Activated T-helper 2 cell treated with anti-CD3 and anti-CD28 coated beads, Interferon-gamma antibody, Interleukin-2, Interleukin-4, amounts not matched to agents 10 μg/mL and 5 μg/mL and 100 μg/mL, durations not matched to agents 14 hours and 24 hours and 36 hours (primary cell): ENCODE measurements around the gene CA10. TPM values are rescaled to one million over a fixed set of nuclear protein-coding genes. Genes with fewer than 3 reads are reported as not detected.

Experiments
- DNase-seq: peaks from one replicate; pipeline ENCODE4 v3.0.0; 2021; ENCODE audit warnings: low spot score
- H3K27ac Mint-ChIP-seq: one replicate; pipeline ENCODE4 v1.8.0; 2021; ENCODE audit warnings: mixed read lengths
- H3K27me3 Mint-ChIP-seq: one replicate; pipeline ENCODE4 v1.8.0; 2021; ENCODE audit warnings: low read depth, mixed read lengths
- H3K36me3 Mint-ChIP-seq: one replicate; pipeline ENCODE4 v1.8.0; 2021; ENCODE audit warnings: low read depth, mixed read lengths
- H3K4me1 Mint-ChIP-seq: one replicate; pipeline ENCODE4 v1.8.0; 2021; ENCODE audit warnings: low read depth, mixed read lengths
- H3K4me3 Mint-ChIP-seq: one replicate; pipeline ENCODE4 v1.8.0; 2021; ENCODE audit warnings: low read depth, mild to moderate bottlenecking, moderate library complexity, mixed read lengths
- H3K9me3 Mint-ChIP-seq: one replicate; pipeline ENCODE4 v1.8.0; 2021; ENCODE audit warnings: mixed read lengths
- intact Hi-C: fragments of 100-400 bp; cut with micrococcal nuclease; formaldehyde crosslinking; loops from one replicate; pipeline ENCODE4 v1.15.1; 2023
- total RNA-seq: library from RNA; stranded (reverse); gene quantifications from 2 replicates; pipeline ENCODE4 v1.2.3, GENCODE V29; 2022

The CA10 gene
- 0.32 TPM in 1 of 2 replicates, not detected in the other for total RNA-seq

DNA sequence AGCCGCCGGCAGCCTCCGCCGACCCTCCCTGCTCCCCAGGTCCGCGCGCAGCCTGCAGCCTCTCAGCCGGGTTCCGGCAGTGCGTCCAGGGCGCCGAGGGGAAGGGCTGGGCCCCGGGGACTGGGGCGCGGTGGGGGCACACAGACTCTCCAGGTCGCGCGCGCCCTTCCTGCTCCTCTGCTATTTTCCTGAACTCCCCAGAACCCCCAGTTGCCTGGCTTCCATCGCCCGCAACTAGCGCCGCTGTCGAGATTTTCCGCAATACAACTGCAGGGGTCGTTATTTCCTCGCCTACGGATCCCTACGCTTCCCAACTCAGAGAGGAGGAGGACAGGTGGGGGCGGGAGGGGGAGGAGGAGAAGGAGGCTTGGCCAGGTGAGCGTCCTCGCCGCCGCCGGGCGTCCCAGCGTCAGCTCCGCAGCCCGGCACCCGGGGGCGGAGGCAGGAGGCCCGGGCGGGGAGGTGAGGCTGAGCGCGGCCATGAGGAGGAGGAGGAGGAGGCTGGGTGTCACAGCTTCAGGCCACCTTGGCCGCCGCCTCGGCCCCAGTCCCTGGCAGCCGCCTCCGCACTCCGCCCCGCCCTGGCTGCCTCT is at the start of gene CA10:
Gene CA10, minus strand, starts transcription at position 265 of the 593 bp plus-strand sequence.
- no peak for DNase-seq
- Mint-ChIP-seq H3K4me3 (no peak within 1 kb of the TSS), H3K36me3 (no peaks in the 10 kb centered on the region), H3K9me3 (no peaks in the 10 kb centered on the region), H3K27me3 (peaks cover 48% of the 10 kb centered on the region), H3K27ac (no peak within 1 kb of the TSS), H3K4me1 (peaks cover 5% of the 10 kb centered on the region)
- intact Hi-C loops = no loop called here

DNA sequence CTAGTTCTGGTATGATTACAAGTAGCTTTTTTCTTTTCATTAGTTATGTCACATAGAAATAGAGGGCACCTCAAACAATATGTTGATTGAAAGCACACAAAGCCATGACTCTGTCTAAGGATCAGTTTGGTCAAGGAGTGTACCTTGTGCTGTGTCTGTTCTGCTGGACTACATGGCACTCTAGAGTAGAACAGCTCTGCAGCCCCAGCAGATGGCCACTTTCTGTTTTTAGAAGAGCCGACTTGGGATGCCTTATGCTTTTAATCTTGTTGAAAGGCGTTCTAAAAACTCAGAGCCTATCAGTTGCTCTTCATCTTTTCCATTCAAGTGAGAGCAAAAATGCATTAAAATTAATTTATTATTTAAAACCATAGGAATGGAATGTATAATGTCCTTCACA is 49.3 kb upstream of the CA10 start:
- no peaks in the 10 kb centered on the region for H3K9me3 Mint-ChIP-seq
- no peaks in the 10 kb centered on the region for H3K27me3 Mint-ChIP-seq
- H3K36me3 Mint-ChIP-seq = no peaks in the 10 kb centered on the region
- H3K4me3 Mint-ChIP-seq = no peak overlapping the region
- no peaks in the 10 kb centered on the region for H3K4me1 Mint-ChIP-seq
- no peak for DNase-seq
- intact Hi-C loops = no loop called here
- no peak overlapping the region for H3K27ac Mint-ChIP-seq

DNA sequence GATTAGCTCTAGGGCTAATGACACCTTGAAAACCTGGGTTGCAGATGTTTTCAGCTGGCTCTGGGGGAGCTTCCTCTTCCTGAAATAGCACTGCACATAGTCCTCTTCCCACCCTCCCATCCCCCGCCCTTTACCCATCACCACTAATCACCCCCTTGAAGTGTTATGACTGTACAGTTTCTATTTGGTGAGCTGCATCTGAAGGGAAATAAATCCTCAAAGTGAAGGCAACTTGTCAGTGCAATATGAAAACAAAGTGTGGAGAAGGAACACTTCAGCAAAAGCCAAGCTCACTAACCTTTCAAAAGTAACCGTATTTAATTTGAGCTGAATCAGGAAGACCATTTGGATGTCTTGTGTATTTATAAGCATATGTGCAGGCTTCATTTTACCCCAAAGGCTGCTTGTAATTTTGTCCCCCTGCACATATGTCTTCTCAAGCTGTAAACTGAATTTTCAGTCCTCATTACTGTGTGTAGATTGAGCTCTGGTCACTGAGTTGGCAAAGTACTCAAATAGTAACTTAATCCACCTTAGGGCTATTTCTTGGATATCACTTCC is 44.1 kb upstream of the CA10 start:
- intact Hi-C loops = no loop called here
- Mint-ChIP-seq H3K4me1 (no peaks in the 10 kb centered on the region), H3K27ac (no peak overlapping the region), H3K36me3 (no peaks in the 10 kb centered on the region), H3K9me3 (no peaks in the 10 kb centered on the region), H3K4me3 (no peak overlapping the region), H3K27me3 (no peaks in the 10 kb centered on the region)
- DNase-seq = no peak

DNA sequence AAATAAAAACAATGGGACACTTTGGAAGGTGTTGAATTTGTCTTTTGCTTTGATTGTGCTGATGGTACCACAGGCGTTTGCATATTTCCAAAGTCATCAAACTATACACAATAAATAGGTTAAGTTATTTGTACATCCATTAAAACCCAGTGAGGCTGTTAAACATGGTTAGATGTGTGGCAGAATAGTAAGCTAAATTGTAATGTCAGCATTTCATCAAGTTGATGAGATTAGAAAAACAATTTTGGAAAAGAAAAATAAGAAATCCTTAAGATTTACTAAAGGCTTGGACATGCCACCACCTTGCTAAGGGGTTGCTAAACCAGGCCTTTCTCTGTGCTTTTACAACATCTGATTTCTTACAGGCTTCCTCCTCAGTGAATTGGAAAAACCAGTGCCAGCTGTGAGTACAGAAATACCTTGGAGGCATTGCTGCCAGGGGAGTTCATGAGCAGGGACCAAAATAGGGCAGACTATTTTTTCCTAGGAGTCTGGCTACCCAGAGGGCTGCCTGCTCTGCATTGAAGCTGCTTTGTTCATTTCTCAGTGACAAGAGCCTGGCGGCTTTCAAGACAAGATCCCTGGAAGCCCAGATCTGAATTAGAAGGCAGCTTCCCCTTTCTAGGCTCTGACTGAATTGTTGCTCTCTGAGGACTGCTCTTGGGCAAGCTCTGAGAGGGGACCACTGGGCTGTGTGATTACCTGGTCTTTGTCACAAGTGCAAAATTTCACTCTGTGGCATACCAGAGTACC is 43.4 kb upstream of the CA10 start:
- H3K4me3 Mint-ChIP-seq = no peak overlapping the region
- no peaks in the 10 kb centered on the region for H3K27me3 Mint-ChIP-seq
- no peaks in the 10 kb centered on the region for H3K4me1 Mint-ChIP-seq
- H3K27ac Mint-ChIP-seq = no peak overlapping the region
- H3K36me3 Mint-ChIP-seq = no peaks in the 10 kb centered on the region
- intact Hi-C loops = no loop called here
- no peak for DNase-seq
- no peaks in the 10 kb centered on the region for H3K9me3 Mint-ChIP-seq

DNA sequence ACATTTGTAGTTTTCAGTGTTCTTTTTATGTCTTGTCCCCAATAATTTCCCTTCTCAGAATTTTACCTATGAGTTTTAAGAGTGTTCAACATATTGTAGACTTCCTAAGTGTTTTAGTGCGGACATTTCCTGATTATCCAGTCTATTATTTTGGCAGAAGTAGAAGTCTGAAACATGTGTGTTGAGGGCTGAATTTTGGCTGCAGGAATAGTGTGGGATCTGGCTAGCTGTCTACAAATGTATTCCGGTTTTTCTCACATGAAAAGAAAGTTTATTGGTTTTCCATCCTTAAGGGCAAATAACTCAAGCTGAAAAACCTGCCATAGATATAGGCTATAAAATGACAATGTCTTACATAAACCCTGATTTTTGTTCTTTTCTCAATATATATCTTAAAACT is 33.0 kb upstream of the CA10 start:
- Mint-ChIP-seq H3K9me3 (no peaks in the 10 kb centered on the region), H3K36me3 (no peaks in the 10 kb centered on the region), H3K4me1 (no peaks in the 10 kb centered on the region), H3K4me3 (no peak overlapping the region), H3K27me3 (no peaks in the 10 kb centered on the region), H3K27ac (no peak overlapping the region)
- intact Hi-C loops = no loop called here
- no peak for DNase-seq

DNA sequence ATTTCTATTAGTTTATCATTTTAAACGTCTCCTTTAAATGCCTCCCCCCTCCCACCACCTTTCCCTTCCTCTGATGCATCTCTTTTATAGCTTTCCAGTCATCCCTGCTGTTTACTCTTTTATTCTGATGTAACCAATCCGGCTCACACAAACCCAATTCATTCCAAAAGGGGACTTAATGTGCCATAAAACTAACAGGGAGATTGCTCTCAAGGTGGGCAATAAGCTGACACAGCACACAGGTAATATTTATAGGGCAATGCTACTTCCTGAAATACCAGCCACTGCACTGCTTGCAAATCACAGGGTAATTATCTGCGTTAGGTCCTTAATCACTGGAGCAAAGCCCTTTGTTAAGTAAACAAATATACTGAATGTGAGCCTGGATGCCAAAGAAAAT is 23.3 kb upstream of the CA10 start:
- intact Hi-C loops = no loop called here

DNA sequence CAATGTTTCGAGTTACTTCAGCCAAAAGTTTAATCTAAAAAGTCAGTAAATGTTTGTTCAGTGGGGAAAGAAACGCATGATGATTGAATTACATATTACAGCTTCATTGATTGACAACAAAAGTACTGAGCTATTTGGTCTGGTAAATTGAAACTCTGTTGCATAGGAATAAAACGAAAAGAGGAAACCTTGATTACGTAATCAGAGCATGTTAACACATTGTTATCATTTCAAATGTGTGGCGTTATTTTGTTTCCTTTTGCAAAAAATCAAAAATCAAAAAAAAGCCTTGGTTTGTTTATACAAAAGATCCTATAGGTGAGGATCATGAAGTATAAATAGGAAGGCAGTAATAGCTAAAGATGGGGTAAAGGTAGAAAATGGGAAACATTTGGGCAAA is 19.5 kb upstream of the CA10 start:
- intact Hi-C loops = no loop called here
- Mint-ChIP-seq H3K36me3 (no peaks in the 10 kb centered on the region), H3K4me1 (no peaks in the 10 kb centered on the region), H3K27me3 (no peaks in the 10 kb centered on the region), H3K9me3 (no peaks in the 10 kb centered on the region), H3K4me3 (no peak overlapping the region), H3K27ac (no peak overlapping the region)
- no peak for DNase-seq

More for the DNA sequence above, 23.3 kb upstream of the CA10 start:
- no peaks in the 10 kb centered on the region for H3K36me3 Mint-ChIP-seq
- H3K27me3 Mint-ChIP-seq = no peaks in the 10 kb centered on the region
- H3K27ac Mint-ChIP-seq = no peak overlapping the region
- no peaks in the 10 kb centered on the region for H3K9me3 Mint-ChIP-seq
- no peaks in the 10 kb centered on the region for H3K4me1 Mint-ChIP-seq
- DNase-seq = no peak
- H3K4me3 Mint-ChIP-seq = no peak overlapping the region

DNA sequence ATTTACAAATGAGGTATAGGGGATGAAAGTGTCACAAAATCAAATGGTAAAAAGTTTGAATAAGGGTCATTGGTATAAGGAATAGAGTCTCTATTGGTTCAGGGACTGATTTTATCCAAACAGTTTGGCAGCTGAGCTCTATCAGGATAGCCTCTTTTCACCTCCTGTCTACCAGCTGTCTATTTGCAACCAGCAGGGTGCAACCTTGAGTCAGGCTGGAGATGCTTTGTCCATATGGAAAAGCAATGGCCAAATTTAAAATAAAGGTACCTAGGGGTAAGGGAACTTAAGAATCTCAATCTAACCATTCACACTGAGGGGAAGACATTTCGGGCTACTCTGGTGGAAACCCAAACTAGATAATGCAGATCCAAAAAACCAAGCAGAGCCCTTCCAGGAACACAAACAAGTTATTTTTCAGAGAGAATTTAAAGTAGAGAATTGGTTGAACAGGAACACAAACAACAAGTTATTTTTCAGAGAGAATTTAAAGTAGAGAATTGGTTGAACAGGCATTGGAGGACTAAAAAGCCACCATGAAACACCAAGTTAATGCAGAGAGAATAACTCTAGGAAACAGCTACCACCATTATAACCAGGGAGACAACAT is 12.6 kb upstream of the CA10 start:
- no peaks in the 10 kb centered on the region for H3K9me3 Mint-ChIP-seq
- intact Hi-C loops = no loop called here

DNA sequence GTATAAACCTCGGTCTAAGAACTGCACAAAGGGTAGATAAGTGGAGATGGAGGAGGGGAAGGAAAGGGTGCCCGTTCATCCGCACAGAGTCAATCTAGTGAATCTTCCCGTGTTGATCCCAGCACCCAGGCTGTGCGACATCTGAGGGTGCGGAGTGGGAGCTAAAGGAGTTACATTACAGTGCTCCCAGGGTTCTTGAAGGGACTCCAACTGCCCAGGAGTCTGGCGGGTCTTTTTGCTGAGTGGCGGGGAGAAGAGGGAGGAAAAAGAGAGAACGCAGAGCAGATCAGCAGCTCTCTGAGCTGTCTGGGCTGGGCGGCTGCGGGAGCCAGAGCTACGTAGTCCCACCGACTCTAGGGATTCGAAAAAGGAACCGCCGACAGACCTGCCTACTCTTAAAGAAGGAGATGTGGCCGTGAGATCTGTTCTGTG is 1.6 kb upstream of the CA10 start:
- Mint-ChIP-seq H3K27me3 (peaks cover 41% of the 10 kb centered on the region), H3K4me1 (peaks cover 5% of the 10 kb centered on the region), H3K36me3 (no peaks in the 10 kb centered on the region), H3K4me3 (no peak overlapping the region), H3K27ac (no peak overlapping the region), H3K9me3 (no peaks in the 10 kb centered on the region)
- intact Hi-C loops = no loop called here
- DNase-seq = no peak

More for the DNA sequence above, 12.6 kb upstream of the CA10 start:
- H3K27me3 Mint-ChIP-seq = no peaks in the 10 kb centered on the region
- no peaks in the 10 kb centered on the region for H3K4me1 Mint-ChIP-seq
- DNase-seq = no peak
- no peaks in the 10 kb centered on the region for H3K36me3 Mint-ChIP-seq
- no peak overlapping the region for H3K4me3 Mint-ChIP-seq
- H3K27ac Mint-ChIP-seq = no peak overlapping the region

DNA sequence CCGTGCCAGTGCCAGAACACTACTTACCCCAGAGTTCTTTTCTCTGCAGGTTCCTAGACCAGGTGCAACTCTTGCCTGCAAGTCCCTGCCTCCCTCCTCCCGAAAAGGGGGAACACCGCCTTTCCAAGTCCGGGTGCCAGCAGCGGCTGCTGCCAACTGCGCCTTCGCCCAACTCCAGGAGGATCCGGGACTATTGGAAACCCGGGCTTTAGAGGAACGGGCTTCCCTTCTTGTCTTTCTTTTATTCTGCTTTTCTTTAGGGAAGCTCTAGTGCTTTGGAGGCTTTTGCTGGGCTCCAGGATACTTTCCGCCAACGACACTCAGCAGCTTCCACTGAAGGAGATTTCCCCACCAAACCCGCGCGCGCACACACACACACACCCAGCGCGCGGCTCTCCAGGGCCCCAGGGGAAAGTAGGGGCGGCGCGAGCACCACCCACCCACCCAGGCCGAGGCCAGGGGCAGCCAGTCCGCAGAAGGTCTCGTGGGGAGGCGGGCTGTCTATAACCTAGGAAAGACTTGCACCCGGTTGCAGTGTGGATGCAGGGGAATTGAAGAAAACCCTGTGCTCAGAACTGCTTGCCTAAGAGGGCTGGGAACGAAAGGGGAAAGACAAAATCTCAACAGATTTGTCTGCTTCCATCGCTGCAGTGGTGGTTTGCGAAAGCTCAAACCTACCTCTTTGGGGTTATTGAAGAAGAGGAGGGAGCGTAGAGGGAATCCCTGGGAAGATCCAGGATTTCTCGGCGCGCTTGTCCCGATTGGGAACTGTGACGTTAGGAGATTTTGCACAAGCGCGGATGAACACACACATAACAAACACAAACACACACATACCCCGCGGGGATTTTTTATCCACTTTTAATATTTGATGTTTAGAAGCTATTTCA is 977 bp upstream of the CA10 start:
- Mint-ChIP-seq H3K4me3 (no peak overlapping the region), H3K27ac (no peak overlapping the region), H3K36me3 (no peaks in the 10 kb centered on the region), H3K9me3 (no peaks in the 10 kb centered on the region), H3K4me1 (peaks cover 5% of the 10 kb centered on the region), H3K27me3 (peaks cover 44% of the 10 kb centered on the region)
- intact Hi-C loops = no loop called here
- no peak for DNase-seq

DNA sequence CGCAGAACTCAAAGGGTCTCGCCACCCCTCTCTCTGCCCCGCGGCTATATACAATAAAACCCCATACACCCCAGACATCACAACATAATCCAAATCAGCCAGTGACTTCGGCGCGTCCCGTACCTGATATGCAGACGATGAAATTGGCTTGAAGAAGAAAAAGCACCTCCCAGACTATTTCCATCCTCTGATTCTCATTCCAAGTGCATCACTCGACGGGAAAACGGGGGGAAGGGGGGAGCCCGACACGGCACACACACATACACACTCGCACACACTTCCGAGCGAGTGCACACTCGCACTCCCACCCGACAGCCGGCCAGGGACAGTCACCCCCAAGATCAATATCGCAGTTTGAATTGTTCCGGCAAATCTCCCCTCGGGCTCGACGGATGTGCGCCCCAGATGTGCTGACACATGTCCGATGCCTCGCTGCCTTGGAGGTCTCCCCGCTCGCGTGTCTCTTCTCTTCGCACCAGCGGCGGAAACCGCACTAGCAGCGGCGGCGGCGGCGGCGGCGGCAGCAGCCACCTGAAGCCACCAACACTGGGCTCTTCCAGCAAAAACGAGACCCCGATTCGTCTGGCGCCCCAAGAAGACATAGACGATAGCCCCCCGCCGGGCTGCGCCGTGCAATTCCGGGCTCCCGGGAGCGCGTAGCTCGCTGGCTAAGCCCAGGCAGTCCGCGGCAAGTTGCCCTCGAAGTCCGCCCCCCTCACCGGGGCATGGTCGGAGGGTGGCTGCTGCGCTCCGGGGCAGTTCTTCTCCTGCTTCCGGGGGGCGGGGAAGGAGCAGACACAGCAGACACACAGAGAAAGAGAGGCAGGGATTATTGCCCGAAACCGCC is 688 bp downstream of the CA10 start:
- H3K27me3 Mint-ChIP-seq = peaks cover 48% of the 10 kb centered on the region
- H3K9me3 Mint-ChIP-seq = no peaks in the 10 kb centered on the region
- intact Hi-C loops = no loop called here
- H3K36me3 Mint-ChIP-seq = no peaks in the 10 kb centered on the region
- H3K4me1 Mint-ChIP-seq = peaks cover 5% of the 10 kb centered on the region
- no peak overlapping the region for H3K27ac Mint-ChIP-seq
- no peak for DNase-seq
- no peak overlapping the region for H3K4me3 Mint-ChIP-seq
